ENCODE data around the gene FAM107A. TPM values are rescaled to one million over a fixed set of nuclear protein-coding genes. Genes with fewer than 3 reads are reported as not detected.

Gene FAM107A
- total RNA-seq, 2 donors from 2014 or later, result 76.5 to 80.7 TPM

DNA sequence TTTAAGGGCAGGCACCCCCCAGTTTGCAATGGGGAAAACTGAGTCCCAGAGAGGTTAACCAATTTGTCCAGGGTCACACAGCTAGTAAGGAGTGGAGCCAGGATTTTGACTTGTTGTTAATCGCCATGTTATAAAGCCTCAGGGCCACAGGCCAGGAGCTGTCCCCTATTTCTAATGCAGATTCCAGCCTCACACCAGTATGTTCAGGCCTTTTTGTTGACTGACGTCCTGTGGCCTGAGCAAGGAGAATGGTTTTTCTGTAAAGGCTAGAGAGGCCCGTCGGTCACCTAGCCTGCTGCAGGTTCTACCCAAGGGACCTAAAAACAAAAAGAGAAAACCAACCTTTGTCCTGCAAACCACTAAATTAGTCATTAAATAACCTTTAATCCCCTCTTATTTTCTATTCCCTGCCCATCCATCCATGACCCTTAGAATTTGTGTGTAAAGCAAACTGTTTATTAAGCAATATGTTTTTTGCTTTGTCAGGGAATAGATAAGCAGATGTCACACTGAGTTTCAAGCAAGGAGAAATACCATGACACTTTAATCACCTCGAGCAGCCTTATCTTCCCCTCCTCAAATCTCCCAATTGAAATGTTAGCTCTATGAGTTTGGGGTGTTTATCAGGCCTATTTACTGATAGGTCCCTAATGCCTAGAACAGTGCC is 54.3 kb downstream of the FAM107A start:
- no peak overlapping the region for H3K4me3 ChIP-seq

DNA sequence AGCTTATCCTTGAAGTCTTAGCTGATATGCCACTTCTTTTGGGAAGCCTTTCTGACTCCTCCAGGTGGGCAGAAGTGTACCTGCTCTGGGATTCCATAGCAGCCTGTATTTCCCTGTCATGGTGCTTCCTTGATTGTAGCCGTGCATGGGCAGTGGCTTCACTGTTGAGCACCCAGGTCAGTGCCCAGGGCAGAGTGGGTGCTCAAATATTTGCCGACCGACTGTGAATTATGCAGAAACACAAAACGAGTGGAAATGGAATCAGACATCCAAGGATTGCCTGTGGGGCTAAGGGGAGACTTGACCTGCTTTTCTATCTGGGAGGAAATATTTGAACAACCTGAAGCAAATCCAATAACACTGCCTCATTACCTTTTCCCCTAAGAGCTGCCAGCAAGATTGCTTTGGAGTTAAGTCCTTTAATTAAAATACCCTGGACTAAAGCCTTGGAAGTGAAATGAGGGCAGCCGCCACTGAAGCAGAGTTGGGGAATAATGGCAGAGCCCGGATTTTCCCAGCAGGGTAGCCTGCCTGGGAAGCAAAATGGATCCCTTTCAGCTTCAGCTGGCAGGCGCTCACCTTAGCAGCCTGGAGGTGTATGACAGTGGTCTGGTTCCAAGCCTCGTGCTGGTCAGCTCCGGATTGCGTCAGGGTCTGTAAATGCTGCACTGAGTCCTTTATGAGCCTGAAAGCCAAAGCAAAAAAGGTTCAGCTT is 55.1 kb downstream of the FAM107A start:
- Histone ChIP-seq H3K4me1 (no peaks in the 10 kb centered on the region), H3K27ac (no peak overlapping the region), H3K9me3 (no peaks in the 10 kb centered on the region), H3K4me3 (no peak overlapping the region), H3K27me3 (no peaks in the 10 kb centered on the region), H3K36me3 (peaks cover 71% of the 10 kb centered on the region)
- TF ChIP-seq, protein P1, sequence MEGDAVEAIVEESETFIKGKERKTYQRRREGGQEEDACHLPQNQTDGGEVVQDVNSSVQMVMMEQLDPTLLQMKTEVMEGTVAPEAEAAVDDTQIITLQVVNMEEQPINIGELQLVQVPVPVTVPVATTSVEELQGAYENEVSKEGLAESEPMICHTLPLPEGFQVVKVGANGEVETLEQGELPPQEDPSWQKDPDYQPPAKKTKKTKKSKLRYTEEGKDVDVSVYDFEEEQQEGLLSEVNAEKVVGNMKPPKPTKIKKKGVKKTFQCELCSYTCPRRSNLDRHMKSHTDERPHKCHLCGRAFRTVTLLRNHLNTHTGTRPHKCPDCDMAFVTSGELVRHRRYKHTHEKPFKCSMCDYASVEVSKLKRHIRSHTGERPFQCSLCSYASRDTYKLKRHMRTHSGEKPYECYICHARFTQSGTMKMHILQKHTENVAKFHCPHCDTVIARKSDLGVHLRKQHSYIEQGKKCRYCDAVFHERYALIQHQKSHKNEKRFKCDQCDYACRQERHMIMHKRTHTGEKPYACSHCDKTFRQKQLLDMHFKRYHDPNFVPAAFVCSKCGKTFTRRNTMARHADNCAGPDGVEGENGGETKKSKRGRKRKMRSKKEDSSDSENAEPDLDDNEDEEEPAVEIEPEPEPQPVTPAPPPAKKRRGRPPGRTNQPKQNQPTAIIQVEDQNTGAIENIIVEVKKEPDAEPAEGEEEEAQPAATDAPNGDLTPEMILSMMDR (IDR thresholded peaks at IDR 0.05), result no peak
- DNase-seq (ENCODE audit: low spot score), result peak; percentile 38

More for the DNA sequence above, 54.3 kb downstream of the FAM107A start:
- Histone ChIP-seq H3K4me1 (no peaks in the 10 kb centered on the region), H3K9me3 (no peaks in the 10 kb centered on the region), H3K36me3 (peaks cover 70% of the 10 kb centered on the region), H3K27me3 (no peaks in the 10 kb centered on the region), H3K27ac (no peak overlapping the region)
- peak; percentile 32 for DNase-seq (ENCODE audit: low spot score)
- TF ChIP-seq, protein P1 (IDR thresholded peaks at IDR 0.05), result no peak

DNA sequence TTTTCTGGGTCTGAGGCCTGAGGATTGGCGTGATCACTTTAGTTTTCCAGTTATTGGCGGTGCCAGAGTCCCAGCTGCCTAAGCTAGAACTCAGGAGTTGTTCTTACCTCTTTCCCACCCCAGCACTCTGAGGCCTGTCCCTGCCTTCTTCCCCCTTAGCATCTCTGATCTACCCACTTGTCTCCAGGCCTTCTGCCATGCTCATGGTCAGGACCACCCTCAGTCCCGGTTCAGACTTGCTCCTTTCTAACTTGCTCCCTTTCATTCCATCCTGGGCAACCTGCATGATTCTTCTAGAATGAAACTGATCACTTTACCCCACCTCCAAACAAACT is 55.9 kb downstream of the FAM107A start:
- TF ChIP-seq, protein P1 (IDR thresholded peaks at IDR 0.05), result no peak
- Histone ChIP-seq H3K27me3 (no peaks in the 10 kb centered on the region), H3K27ac (no peak overlapping the region), H3K4me3 (no peak overlapping the region), H3K9me3 (no peaks in the 10 kb centered on the region), H3K4me1 (no peaks in the 10 kb centered on the region), H3K36me3 (peaks cover 74% of the 10 kb centered on the region)
- DNase-seq (ENCODE audit: low spot score), result no peak

DNA sequence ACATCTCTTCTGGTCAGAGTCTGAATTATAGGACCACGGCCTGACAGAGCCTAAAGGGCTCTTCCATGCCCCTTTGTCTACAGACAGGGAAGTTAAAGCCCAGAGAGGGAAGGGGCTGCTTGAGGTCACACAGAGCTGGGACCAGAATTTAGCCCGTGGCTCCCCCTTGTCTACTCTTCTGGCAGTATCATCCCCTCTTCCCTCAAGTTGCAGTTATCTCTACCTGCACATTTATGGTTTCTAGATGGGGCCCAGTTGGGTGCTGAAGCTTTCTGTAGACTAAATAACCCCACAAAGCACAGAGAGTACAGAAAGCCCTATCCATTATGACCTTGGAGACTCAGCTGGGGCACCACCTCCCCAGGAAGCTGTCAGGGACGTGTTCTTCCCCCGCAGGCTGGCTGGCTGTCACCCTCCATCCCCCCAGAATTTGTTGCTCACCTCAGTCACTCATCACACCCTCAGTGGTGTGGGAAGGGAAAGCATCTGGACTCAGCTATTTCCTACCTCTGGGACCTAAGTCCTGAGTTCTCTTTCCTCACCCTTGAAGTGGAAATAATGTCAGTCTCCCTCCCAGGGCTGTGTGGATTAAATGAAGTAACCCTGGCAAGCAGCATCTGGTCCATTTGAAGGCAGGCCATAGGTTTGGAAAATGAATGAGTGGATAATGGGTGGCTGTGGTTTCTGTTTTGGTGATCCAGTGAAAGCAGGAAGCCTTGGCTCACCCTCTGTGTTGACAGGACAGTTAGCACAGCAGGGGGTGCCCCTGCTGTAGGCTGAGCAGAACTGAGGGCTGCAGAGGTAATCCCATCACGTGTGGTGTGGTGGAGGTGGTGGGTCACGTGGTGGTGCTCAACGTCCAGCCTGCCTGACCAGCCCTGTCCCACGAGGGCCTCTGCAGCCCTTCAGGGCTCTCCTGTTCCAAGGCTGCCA is 56.5 kb downstream of the FAM107A start:
- no peak for DNase-seq (ENCODE audit: low spot score)
- H3K9me3 ChIP-seq, result no peaks in the 10 kb centered on the region
- TF ChIP-seq, protein P1 (IDR thresholded peaks at IDR 0.05), result no peak
- H3K4me1 ChIP-seq, result no peaks in the 10 kb centered on the region
- H3K27ac ChIP-seq, result no peak overlapping the region
- H3K4me3 ChIP-seq, result no peak overlapping the region
- H3K36me3 ChIP-seq, result peaks cover 74% of the 10 kb centered on the region
- no peaks in the 10 kb centered on the region for H3K27me3 ChIP-seq

DNA sequence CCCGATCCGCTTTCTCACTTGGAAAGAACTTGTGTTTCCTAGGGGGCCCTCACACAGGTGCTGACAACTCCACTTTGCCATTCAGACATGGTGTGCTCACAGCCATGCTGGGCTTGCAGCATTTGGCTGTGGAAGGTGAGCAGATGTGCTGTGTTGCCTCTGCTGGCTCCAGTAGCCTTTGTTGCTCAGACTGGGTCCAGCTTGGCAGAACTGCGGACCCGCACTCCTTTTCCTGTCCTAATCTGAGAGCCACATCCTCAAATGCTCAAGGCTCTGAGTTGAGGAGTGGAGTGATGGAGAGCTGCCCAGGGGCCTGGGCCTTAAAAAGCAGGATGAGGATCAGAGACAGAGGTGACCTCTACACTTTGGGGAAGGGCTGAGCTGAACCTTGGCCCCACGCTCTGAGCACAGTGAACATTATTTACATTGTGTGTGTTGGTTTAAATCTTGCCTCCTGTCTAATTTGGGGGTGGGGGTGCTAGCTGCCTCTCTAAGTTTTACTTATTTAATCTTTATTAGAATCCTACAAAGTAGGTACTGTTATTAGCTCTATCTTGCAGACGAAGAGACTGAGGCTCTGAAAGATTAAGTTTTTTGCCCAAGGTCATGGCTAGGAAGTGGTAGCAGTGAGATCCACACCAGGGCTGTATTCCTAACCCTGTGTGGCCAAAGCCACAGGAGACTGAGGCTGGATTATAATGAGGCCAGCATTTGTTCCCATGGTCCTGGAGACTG is 57.4 kb downstream of the FAM107A start:
- Histone ChIP-seq H3K36me3 (peaks cover 76% of the 10 kb centered on the region), H3K27ac (no peak overlapping the region), H3K27me3 (no peaks in the 10 kb centered on the region), H3K4me1 (no peaks in the 10 kb centered on the region), H3K4me3 (no peak overlapping the region), H3K9me3 (no peaks in the 10 kb centered on the region)
- DNase-seq (ENCODE audit: low spot score), result no peak
- TF ChIP-seq, protein P1 (IDR thresholded peaks at IDR 0.05), result no peak

All from right atrium auricular region (tissue), 2 donors.